ENCODE measurements around the gene GTF3C2. TPM values are rescaled to one million over a fixed set of nuclear protein-coding genes. Genes with fewer than 3 reads are reported as not detected.

GTF3C2 gene
- total RNA-seq, 1 donor = 45.0 TPM

DNA sequence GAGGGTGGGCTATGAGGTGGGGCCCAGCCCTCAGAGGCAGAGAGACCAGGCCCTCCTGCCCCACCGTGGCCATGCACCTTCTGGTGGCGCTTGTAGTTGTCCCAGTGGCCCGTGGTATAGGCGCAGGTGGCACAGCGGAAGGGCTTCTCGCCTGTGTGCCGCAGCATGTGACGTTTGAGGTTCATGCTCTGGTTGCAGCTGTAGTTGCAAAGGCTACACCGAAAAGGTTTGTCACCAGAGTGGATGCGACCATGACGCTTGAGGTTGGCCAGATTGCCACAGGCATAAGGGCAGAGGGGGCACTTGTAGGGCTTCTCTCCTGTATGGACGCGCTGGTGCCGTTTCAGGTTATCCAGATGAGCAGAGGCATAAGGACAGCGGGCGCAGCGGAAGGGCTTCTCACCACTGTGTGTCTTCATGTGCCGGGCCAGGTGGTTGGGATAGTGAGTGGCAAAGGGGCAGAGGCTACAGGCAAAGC is 21.1 kb upstream of the GTF3C2 start:
- Histone ChIP-seq H3K4me3 (ENCODE audit: low read length) (no peak overlapping the region), H3K9me3 (ENCODE audit: low read depth, low read length) (no peaks in the 10 kb centered on the region), H3K27me3 (ENCODE audit: insufficient read depth, low read length) (no peaks in the 10 kb centered on the region), H3K4me1 (ENCODE audit: insufficient read depth, low read length) (peaks cover 29% of the 10 kb centered on the region)

GRCh38 chr2:27376866-27377617 is 20.5 kb upstream of the GTF3C2 start:
- Histone ChIP-seq H3K9me3 (ENCODE audit: low read depth, low read length) (no peaks in the 10 kb centered on the region), H3K4me1 (ENCODE audit: insufficient read depth, low read length) (peaks cover 35% of the 10 kb centered on the region), H3K4me3 (ENCODE audit: low read length) (no peak overlapping the region), H3K27me3 (ENCODE audit: insufficient read depth, low read length) (no peaks in the 10 kb centered on the region)

GRCh38 chr2:27376151-27376865 is 19.7 kb upstream of the GTF3C2 start:
- Histone ChIP-seq H3K27me3 (ENCODE audit: insufficient read depth, low read length) (no peaks in the 10 kb centered on the region), H3K4me1 (ENCODE audit: insufficient read depth, low read length) (peaks cover 41% of the 10 kb centered on the region), H3K4me3 (ENCODE audit: low read length) (no peak overlapping the region), H3K9me3 (ENCODE audit: low read depth, low read length) (no peaks in the 10 kb centered on the region)

- H3K9me3 ChIP-seq (ENCODE audit: low read depth, low read length) = no peaks in the 10 kb centered on the region
- no peaks in the 10 kb centered on the region for H3K27me3 ChIP-seq (ENCODE audit: insufficient read depth, low read length)
- no peak overlapping the region for H3K4me3 ChIP-seq (ENCODE audit: low read length)
- H3K4me1 ChIP-seq (ENCODE audit: insufficient read depth, low read length) = peaks cover 41% of the 10 kb centered on the region
These were observed 19.0 kb upstream of the GTF3C2 start for GRCh38 chr2:27375513-27376099.

DNA sequence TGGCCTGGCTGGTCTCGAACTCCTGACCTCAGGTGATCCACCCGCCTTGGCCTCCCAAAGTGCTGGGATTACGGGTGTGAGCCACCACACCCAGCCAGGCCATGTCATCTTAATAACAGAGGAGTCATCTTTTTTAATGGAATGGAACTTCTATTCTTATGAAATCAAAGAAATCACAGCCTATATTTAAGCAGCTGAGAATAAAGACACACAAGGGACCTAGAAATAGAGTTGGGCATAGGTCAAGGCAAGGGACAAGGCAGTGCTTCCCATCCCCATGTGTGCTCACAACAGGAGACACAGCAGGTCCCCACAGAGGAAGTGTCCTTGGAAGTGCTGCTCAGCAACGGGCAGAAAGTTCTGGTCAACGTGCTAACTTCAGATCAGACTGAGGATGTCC is 17.0 kb upstream of the GTF3C2 start:
- H3K4me3 ChIP-seq (ENCODE audit: low read length) = no peak overlapping the region
- no peaks in the 10 kb centered on the region for H3K27me3 ChIP-seq (ENCODE audit: insufficient read depth, low read length)
- H3K9me3 ChIP-seq (ENCODE audit: low read depth, low read length) = no peaks in the 10 kb centered on the region
- H3K4me1 ChIP-seq (ENCODE audit: insufficient read depth, low read length) = peaks cover 38% of the 10 kb centered on the region

GRCh38 chr2:27372937-27373336 is 16.4 kb upstream of the GTF3C2 start:
- no peak overlapping the region for H3K4me3 ChIP-seq (ENCODE audit: low read length)

GRCh38 chr2:27370816-27371620 is 14.5 kb upstream of the GTF3C2 start:
- peak overlapping the region; percentile 80 for H3K4me3 ChIP-seq (ENCODE audit: low read length)
- peaks cover 37% of the 10 kb centered on the region for H3K4me1 ChIP-seq (ENCODE audit: insufficient read depth, low read length)
- no peaks in the 10 kb centered on the region for H3K9me3 ChIP-seq (ENCODE audit: low read depth, low read length)
- no peaks in the 10 kb centered on the region for H3K27me3 ChIP-seq (ENCODE audit: insufficient read depth, low read length)

More at GRCh38 chr2:27372937-27373336, 16.4 kb upstream of the GTF3C2 start:
- Histone ChIP-seq H3K9me3 (ENCODE audit: low read depth, low read length) (no peaks in the 10 kb centered on the region), H3K27me3 (ENCODE audit: insufficient read depth, low read length) (no peaks in the 10 kb centered on the region), H3K4me1 (ENCODE audit: insufficient read depth, low read length) (peaks cover 37% of the 10 kb centered on the region)

DNA sequence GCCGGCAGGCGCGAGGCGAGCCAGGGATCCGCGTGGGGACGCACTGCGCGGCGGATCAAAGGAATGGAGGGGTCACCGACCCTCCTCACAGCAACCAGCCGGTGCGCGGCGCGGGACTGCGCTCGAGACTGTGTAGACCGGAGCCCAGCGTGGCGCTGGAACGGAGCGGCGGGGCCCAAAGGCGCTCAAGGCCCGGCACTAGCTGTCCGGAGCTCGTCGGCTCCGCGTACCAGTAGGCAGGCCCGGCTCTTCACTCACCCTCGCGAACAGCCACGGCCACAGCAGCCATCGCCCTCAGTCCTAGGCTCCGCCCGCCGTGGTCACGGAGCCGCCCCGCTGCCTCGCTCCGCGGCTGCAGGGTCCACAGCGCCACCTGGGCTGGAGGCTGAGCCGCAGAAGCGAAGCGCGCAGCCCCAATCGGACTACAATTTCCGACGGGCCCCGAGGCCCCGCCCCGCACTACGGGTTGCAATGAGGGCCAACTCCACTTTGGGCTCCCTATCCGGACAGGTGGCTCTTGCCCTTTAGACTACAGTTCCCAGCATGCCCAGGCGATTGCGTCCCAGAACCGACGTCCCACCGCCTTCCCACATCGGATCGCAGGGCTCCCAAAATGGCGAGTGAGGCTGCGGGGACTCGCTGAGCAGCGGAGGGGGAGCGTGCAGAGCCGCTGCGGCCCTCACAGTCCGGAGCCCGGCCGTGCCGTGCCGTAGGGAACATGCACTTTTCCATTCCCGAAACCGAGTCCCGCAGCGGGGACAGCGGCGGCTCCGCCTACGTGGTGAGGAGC is 13.7 kb upstream of the GTF3C2 start, which contains the start of the genes EIF2B4 and SNX17:
Gene EIF2B4, minus strand, starts transcription at position 313 of the 790 bp plus-strand sequence. Its CDS starts 24 bp downstream, at position 289.
Gene SNX17, plus strand, starts transcription at position 591 of the 790 bp plus-strand sequence. Its CDS starts 128 bp downstream, at position 719.
- H3K27me3 ChIP-seq (ENCODE audit: insufficient read depth, low read length) = no peaks in the 10 kb centered on the region
- H3K4me3 ChIP-seq (ENCODE audit: low read length) = peak within 1 kb of the TSS; percentile 80
- no peaks in the 10 kb centered on the region for H3K9me3 ChIP-seq (ENCODE audit: low read depth, low read length)
- peaks cover 37% of the 10 kb centered on the region for H3K4me1 ChIP-seq (ENCODE audit: insufficient read depth, low read length)

- H3K27me3 ChIP-seq (ENCODE audit: insufficient read depth, low read length) = no peaks in the 10 kb centered on the region
- peaks cover 37% of the 10 kb centered on the region for H3K4me1 ChIP-seq (ENCODE audit: insufficient read depth, low read length)
- H3K4me3 ChIP-seq (ENCODE audit: low read length) = peak overlapping the region; percentile 80
- H3K9me3 ChIP-seq (ENCODE audit: low read depth, low read length) = no peaks in the 10 kb centered on the region
These were observed 13.0 kb upstream of the GTF3C2 start for GRCh38 chr2:27369471-27370025.

DNA sequence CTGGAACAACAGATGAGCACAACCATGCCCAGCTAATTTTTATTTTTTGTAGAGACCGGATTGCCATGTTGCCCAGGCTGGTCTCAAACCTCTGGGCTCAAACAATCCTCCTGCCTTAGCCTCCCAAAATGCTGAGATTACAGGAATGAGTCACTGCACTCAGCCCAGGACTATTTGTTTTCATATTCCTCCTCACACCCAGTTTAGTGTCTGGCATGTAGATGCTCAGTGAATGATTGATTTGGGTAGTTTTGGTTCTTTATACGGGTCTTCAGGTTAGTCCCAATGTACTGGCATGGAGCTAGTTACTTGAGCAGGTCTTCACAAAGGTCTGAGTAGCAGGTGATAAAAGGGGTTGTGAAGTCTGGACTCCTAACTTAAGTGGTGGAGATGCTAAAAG is 7.4 kb upstream of the GTF3C2 start:
- H3K4me3 ChIP-seq (ENCODE audit: low read length) = no peak overlapping the region
- H3K27me3 ChIP-seq (ENCODE audit: insufficient read depth, low read length) = no peaks in the 10 kb centered on the region
- peaks cover 5% of the 10 kb centered on the region for H3K4me1 ChIP-seq (ENCODE audit: insufficient read depth, low read length)
- H3K9me3 ChIP-seq (ENCODE audit: low read depth, low read length) = no peaks in the 10 kb centered on the region

DNA sequence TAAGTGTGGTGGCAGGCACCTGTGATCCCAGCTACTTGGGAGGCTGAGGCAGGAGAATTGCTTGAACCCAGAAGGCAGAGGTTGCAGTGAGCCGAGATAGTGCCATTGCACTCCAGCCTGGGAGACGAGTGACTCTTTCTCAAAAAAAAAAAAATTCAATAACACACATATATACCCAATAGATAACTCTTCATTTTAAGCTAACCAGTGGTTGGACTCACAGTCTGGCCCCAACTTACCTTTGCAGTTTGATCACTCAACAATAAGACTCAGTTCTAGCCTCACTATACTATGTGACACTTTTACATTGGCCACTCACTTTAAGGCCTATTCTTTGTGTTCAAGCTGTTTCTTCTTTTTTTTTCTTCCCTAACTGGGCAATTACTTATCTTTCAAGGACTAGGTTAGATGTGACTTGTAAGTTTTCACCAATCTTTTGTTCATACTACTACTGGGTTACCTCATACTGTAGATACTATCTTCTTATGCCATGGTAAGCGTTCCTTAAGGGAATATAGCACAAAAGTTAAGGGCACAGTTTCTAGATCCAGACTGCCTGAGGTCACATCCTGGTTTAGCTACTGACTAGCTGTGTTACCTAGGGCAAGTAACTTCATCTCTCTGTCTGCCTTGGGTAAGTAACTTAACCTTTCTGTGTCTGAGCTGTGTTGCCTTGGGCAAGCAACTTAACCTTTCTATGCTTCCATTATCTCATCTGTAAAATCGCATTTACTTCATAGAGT is 6.3 kb upstream of the GTF3C2 start:
- Histone ChIP-seq H3K4me1 (ENCODE audit: insufficient read depth, low read length) (peaks cover 5% of the 10 kb centered on the region), H3K4me3 (ENCODE audit: low read length) (no peak overlapping the region), H3K27me3 (ENCODE audit: insufficient read depth, low read length) (no peaks in the 10 kb centered on the region), H3K9me3 (ENCODE audit: low read depth, low read length) (no peaks in the 10 kb centered on the region)

- Histone ChIP-seq H3K4me3 (ENCODE audit: low read length) (peak overlapping the region; percentile 67), H3K9me3 (ENCODE audit: low read depth, low read length) (no peaks in the 10 kb centered on the region), H3K4me1 (ENCODE audit: insufficient read depth, low read length) (peaks cover 48% of the 10 kb centered on the region), H3K27me3 (ENCODE audit: insufficient read depth, low read length) (no peaks in the 10 kb centered on the region)
These were observed 545 bp downstream of the GTF3C2 start for GRCh38 chr2:27356056-27356381.

- no peaks in the 10 kb centered on the region for H3K27me3 ChIP-seq (ENCODE audit: insufficient read depth, low read length)
- peaks cover 48% of the 10 kb centered on the region for H3K4me1 ChIP-seq (ENCODE audit: insufficient read depth, low read length)
- H3K4me3 ChIP-seq (ENCODE audit: low read length) = no peak overlapping the region
- H3K9me3 ChIP-seq (ENCODE audit: low read depth, low read length) = no peaks in the 10 kb centered on the region
These were observed 2.0 kb downstream of the GTF3C2 start for GRCh38 chr2:27354597-27354927.

All from mononuclear cell (primary cell).